ENCODE data around the gene RPS15A.
"Not testable (repeated sequence)": the region's sequence is repeated elsewhere in the genome, so short reads cannot be mapped to it uniquely, and the experiment has no call there.

Gene RPS15A

GRCh38 chr16:18742870-18743269 is 47.3 kb downstream of the RPS15A start:
- not testable (repeated sequence) for DNase-seq

- not testable (repeated sequence) for DNase-seq
These were observed 50.1 kb downstream of the RPS15A start for GRCh38 chr16:18740027-18740426.

GRCh38 chr16:18738768-18739167 is 51.4 kb downstream of the RPS15A start:
- DNase-seq, result not testable (repeated sequence)

GRCh38 chr16:18734279-18734678 is 55.9 kb downstream of the RPS15A start:
- not testable (repeated sequence) for DNase-seq

Data from suppressor macrophage (primary cell).